Urinary bladder (tissue), 4 donors: Measurements from ENCODE around the gene SFTA2. TPM values are rescaled to one million over a fixed set of nuclear protein-coding genes. Genes with fewer than 3 reads are reported as not detected.
A peak's percentile ranks its signal among the peaks of the same experiment; 100 is the strongest.
"Not testable (repeated sequence)": the region's sequence is repeated elsewhere in the genome, so short reads cannot be mapped to it uniquely, and the experiment has no call there.

Experiments used
- DNase-seq: peaks from one replicate; pipeline ENCODE4 v3.0.0-alpha.2; 2015; ENCODE audit errors: extremely low spot score
- H3K27ac ChIP-seq: one replicate; pipeline ENCODE4 v1.5.1; 2013; ENCODE audit warnings: low read depth, mild to moderate bottlenecking, moderate library complexity
- H3K36me3 ChIP-seq: one replicate; pipeline ENCODE4 v1.6.1; 2013; ENCODE audit warnings: mild to moderate bottlenecking, moderate library complexity; ENCODE audit not compliant: insufficient read depth
- H3K4me1 ChIP-seq: one replicate; pipeline ENCODE4 v1.6.1; 2013; ENCODE audit warnings: mild to moderate bottlenecking, moderate library complexity; ENCODE audit not compliant: insufficient read depth
- H3K4me3 ChIP-seq: one replicate; pipeline ENCODE4 v1.5.1; 2013; ENCODE audit warnings: low read depth, low read length
- WGBS: extraction: QIAGEN DNeasy Blood & Tissue Kit; methylation state at CpG from one replicate; pipeline ENCODE4 v1.1.7; 2013; 5-methylcytosine and 5-hydroxymethylcytosine counted together
- polyA plus RNA-seq: library from polyadenylated mRNA; stranded (reverse); fragments of 200-250 nt; gene quantifications from one replicate; pipeline ENCODE4 v1.2.3, GENCODE V29; 2013
- total RNA-seq: library from RNA; depleted of rRNA; stranded (reverse); fragments of >200 nt; gene quantifications from one replicate; pipeline ENCODE4 v1.2.3, GENCODE V29; 2014
- donor health status: healthy with polysubstance abuse.
- donor health status: healthy.

Gene SFTA2
- total and polyA plus RNA-seq, 2 donors, result not detected

DNA sequence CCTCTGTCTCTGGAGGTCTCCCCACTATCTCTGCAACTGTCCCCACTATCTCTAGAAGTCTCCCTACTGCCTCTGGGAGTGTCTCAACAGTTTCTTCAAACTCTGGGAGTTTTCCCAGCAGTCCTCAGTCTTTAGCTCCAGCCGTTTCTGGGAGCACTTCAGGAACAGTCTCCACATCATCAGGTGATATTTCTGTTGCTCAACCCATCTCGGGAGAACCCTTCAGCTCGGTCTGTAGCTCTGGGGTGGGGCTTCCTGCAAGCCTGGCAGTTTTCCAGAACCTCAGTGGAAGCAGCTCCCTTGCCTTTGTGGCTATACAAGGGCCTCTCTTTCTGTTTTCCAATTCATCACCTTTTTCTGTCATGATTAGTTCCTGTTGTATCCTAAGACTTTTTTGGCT, 3.0 kb upstream of the SFTA2 start:
- no peak for DNase-seq
- 34% methylated on average over 3 of the region's 3 CpGs for WGBS
- H3K27ac ChIP-seq, result no peak overlapping the region
- no peaks in the 10 kb centered on the region for H3K36me3 ChIP-seq
- H3K4me3 ChIP-seq, result no peak overlapping the region
- no peaks in the 10 kb centered on the region for H3K4me1 ChIP-seq

- 80% methylated on average over 6 of the region's 6 CpGs for WGBS
- DNase-seq, result no peak
Measured at GRCh38 chr6:30932665-30933365, 845 bp upstream of the SFTA2 start.

GRCh38 chr6:30931272-30931671, 698 bp downstream of the SFTA2 start:
- H3K4me1 ChIP-seq, result no peaks in the 10 kb centered on the region
- no peak overlapping the region for H3K4me3 ChIP-seq
- H3K27ac ChIP-seq, result no peak overlapping the region
- H3K36me3 ChIP-seq, result no peaks in the 10 kb centered on the region
- 68% methylated on average over 8 of the region's 8 CpGs for WGBS
- DNase-seq, result no peak

More at GRCh38 chr6:30932665-30933365, 845 bp upstream of the SFTA2 start:
- Histone ChIP-seq H3K27ac (no peak overlapping the region), H3K4me3 (no peak overlapping the region), H3K36me3 (no peaks in the 10 kb centered on the region), H3K4me1 (no peaks in the 10 kb centered on the region)

- WGBS, result 92% methylated on average over 4 of the region's 4 CpGs
Measured at GRCh38 chr6:30930506-30930905, 1.5 kb downstream of the SFTA2 start.

DNA sequence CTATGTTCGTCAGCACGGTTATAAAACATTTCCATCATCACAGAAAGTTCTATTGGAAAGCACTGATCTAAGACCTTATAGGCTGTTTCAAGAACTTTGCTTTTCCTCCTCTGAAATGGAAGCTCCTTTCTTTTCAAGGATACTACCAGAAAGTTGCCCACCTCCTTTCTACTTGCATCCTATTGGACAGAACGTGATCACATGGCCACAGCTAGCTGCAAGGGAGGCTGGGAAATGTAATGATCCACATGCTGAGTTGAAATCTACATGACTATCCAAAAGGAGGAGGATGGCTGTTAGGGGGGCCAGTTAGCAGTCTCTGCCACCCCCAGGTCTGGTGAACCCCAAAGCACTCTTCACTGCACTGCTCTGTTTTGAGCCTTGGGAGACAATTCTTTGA, 3.3 kb downstream of the SFTA2 start:
- DNase-seq, result no peak
- no peak overlapping the region for H3K27ac ChIP-seq
- no peaks in the 10 kb centered on the region for H3K4me1 ChIP-seq
- WGBS, result 82% methylated on average over 3 of the region's 3 CpGs
- H3K36me3 ChIP-seq, result no peaks in the 10 kb centered on the region
- H3K4me3 ChIP-seq, result no peak overlapping the region

More at GRCh38 chr6:30930506-30930905, 1.5 kb downstream of the SFTA2 start:
- H3K27ac ChIP-seq, result no peak overlapping the region
- H3K36me3 ChIP-seq, result no peaks in the 10 kb centered on the region
- no peak for DNase-seq
- no peak overlapping the region for H3K4me3 ChIP-seq
- H3K4me1 ChIP-seq, result no peaks in the 10 kb centered on the region

DNA sequence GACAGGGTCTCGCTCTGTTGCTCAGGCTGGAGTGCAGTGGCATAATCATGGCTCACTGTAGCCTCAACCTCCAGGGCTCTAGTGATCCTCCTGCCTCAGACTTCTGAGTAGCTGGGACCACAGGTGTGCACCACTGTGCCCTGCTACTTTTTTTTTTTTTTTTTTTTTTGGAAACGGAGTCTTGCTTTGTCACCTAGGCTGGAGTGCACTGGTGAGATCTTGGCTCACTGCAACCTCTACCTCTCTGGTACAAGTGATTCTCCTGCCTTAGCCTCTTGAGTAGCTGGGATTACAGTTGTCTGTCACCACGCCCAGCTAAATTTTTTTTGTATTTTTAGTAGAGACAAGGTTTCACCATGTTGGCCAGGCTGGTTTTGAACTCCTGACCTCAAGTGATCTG, 4.9 kb downstream of the SFTA2 start:
- WGBS, result 97% methylated on average over 3 of the region's 3 CpGs
- not testable (repeated sequence) for H3K4me3 ChIP-seq, H3K27ac ChIP-seq, H3K4me1 ChIP-seq, H3K36me3 ChIP-seq, DNase-seq

DNA sequence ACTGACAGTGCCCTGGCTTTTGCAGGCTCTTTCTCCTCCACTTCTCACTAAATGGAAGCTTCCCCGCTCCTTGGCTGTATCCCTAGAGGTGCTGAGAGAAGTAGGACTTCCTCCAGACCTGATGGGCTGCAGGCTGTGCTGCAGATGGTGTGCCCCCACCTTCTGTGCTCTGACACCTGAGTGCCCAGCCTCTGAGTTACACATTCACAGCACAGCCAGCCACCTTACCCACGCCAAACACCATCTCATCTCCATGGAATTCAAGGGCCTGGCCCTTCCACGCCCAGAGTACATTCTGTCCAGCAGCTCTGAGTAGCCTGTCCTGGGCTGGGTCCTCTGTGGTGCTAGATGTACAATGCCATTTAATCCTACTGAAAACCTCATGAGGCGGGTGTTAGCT, 5.3 kb downstream of the SFTA2 start:
- Histone ChIP-seq H3K27ac (no peak overlapping the region), H3K4me1 (no peaks in the 10 kb centered on the region), H3K36me3 (peaks cover 2% of the 10 kb centered on the region), H3K4me3 (no peak overlapping the region)
- no peak for DNase-seq
- WGBS, result 89% methylated on average over 4 of the region's 4 CpGs

DNA sequence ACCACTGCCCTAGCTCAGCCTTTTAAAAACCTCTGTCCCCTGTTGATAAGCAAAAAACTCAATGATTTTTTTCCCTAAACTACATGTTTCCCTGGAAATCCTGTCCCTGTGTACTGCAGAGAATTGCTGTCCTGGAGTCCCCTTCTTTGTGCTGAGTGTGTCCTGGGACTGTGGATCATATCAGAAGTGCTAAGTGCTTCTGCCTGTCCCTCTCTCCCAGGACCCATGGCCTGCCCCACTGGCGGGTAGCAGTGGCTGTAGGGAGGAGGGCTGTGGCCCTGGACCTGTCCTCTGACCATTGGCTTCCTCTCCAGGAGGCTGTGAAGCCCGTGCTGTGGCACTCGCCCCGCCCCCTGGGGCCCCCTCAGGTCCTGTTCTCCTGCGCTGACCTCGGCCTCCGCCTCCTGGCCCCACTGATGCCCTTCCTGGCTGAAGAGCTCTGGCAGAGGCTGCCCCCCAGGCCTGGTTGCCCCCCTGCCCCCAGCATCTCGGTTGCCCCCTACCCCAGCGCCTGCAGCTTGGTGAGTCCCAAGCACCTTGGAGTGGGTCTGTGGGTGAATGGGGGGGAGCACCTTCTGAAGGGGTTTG, 7.8 kb downstream of the SFTA2 start:
- not testable (repeated sequence) for H3K4me3 ChIP-seq, H3K36me3 ChIP-seq, H3K4me1 ChIP-seq, DNase-seq, H3K27ac ChIP-seq
- WGBS, result 84% methylated on average over 9 of the region's 9 CpGs

DNA sequence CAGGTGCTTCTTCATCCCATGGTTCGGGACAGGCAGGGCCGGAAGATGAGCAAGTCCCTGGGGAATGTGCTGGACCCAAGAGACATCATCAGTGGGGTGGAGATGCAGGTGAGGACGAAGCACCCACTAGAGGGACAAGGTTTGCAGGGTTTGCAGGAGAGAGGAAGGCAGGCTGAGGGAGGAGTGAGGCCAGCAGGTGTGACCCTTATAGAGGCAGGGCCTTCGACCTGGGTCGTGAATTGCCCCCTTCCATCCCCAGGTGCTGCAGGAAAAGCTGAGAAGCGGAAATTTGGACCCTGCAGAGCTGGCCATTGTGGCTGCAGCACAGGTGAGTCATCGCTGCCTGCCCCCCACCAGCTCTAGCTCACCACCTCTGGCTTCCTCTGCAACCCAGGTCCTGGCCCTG, 9.5 kb downstream of the SFTA2 start:
- Histone ChIP-seq H3K4me3 (no peak overlapping the region), H3K27ac (no peak overlapping the region), H3K36me3 (peaks cover 2% of the 10 kb centered on the region), H3K4me1 (no peaks in the 10 kb centered on the region)
- WGBS, result 92% methylated on average over 7 of the region's 7 CpGs
- no peak for DNase-seq

GRCh38 chr6:30918670-30919069, 13.3 kb downstream of the SFTA2 start:
- no peaks in the 10 kb centered on the region for H3K4me1 ChIP-seq
- H3K27ac ChIP-seq, result no peak overlapping the region
- H3K4me3 ChIP-seq, result no peak overlapping the region
- peaks cover 2% of the 10 kb centered on the region for H3K36me3 ChIP-seq
- no peak for DNase-seq
- WGBS, result 94% methylated on average over 8 of the region's 8 CpGs

DNA sequence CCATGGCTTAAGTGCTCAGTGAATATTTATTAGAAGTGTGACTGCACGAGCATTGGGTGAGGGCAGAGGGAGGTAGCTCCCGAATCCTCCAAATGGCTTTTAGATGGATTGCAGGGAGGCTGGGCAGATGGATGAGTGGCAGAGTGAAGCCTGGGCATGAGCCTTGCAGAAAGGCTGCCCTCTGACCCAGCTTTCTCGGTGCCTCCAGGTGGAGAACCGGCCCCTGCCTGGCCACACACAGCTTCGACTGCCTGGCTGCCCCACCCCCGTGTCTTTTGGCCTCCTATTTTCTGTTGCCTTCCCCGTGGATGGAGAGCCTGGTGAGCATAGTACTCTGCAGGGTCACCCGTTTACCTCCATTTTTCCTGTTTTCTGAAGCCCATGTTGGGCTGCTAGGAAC, 14.5 kb downstream of the SFTA2 start:
- WGBS, result 91% methylated on average over 8 of the region's 8 CpGs
- DNase-seq, result no peak
- H3K4me3 ChIP-seq, result no peak overlapping the region
- no peaks in the 10 kb centered on the region for H3K36me3 ChIP-seq
- no peaks in the 10 kb centered on the region for H3K4me1 ChIP-seq
- H3K27ac ChIP-seq, result no peak overlapping the region

- DNase-seq, result no peak
- Histone ChIP-seq H3K4me3 (no peak overlapping the region), H3K36me3 (no peaks in the 10 kb centered on the region), H3K4me1 (no peaks in the 10 kb centered on the region), H3K27ac (no peak overlapping the region)
- WGBS, result 90% methylated on average over 7 of the region's 7 CpGs
Measured at GRCh38 chr6:30917041-30917440, 14.9 kb downstream of the SFTA2 start.

DNA sequence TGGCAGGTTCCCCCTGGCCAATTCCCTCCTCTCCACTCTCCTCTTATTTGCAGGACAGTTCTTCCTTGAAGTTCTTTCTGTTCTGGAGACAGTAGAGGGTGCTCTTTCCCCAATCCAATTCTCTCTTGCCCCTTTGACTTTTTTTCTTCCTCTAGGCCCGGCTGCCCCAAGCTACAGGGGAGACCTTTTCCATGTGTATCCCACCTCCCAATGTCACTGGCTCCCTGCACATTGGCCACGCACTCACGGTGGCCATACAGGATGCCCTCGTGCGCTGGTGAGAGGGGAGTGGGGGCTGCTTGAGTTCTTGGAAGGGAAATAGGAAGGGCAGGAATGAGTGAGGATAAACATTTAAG, 16.4 kb downstream of the SFTA2 start:
- Histone ChIP-seq H3K27ac (no peak overlapping the region), H3K36me3 (no peaks in the 10 kb centered on the region), H3K4me3 (no peak overlapping the region), H3K4me1 (no peaks in the 10 kb centered on the region)
- DNase-seq, result peak; percentile 63
- 21% methylated on average over 5 of the region's 5 CpGs for WGBS

DNA sequence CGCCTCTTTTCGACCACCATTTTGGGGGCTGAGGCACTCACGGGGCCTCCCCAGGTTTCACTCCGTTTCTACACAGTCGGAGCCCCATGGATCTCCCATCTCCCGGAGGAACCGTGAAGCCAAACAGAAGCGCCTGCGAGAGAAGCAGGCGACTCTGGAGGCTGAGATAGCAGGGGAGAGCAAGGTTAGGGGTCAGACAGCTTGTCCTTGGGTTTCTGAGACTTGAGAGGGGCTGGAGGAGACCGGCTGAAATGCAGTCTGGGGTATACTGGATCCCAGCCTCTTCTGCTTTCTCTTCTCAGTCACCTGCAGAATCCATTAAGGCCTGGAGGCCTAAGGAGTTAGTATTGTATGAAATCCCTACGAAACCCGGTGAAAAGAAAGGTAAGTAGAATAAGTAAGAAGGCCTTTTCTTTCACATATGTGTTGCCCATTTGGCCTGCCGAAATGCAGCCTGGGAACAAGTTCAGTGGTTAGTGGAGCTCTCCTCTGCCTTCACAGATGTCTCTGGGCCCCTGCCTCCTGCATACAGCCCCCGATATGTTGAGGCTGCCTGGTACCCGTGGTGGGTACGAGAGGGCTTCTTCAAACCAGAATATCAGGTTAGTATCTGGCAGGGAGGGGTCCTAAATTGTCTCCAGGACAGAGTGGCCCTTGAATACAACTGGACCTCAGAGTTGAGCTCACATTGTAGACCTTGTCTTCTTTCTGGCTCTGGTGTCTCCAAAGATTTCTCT, 16.9 kb downstream of the SFTA2 start:
- WGBS, result 51% methylated on average over 17 of the region's 17 CpGs
- Histone ChIP-seq H3K27ac (no peak overlapping the region), H3K4me1 (no peaks in the 10 kb centered on the region), H3K36me3 (no peaks in the 10 kb centered on the region), H3K4me3 (peak overlapping the region; percentile 51)
- DNase-seq, result no peak
